IMR-90 (cell line): ENCODE measurements around the gene DHX29. TPM values are rescaled to one million over a fixed set of nuclear protein-coding genes. Genes with fewer than 3 reads are reported as not detected.

Experiments
- ATAC-seq: fragments of 200-7000 bp; cut with Tn5 transposase; 2 replicates; pipeline ENCODE4 v1.9.1; 2020; ENCODE audit warnings: low read depth, mild to moderate bottlenecking, moderate library complexity
- BruUV-seq: library from RNA; stranded (reverse); fragments of 400-500 nt; replicated peaks from 2 replicates; lab custom pipeline; 2021; lab: Mats Ljungman, UMichigan
- CTCF ChIA-PET: fragments of 300-600 bp; formaldehyde crosslinking; extraction: SDS; loops from one replicate; lab custom pipeline; 2021; ENCODE audit warnings: antibody characterized with exemption; lab: Yijun Ruan, JAX
- POLR2A ChIA-PET: fragments of 300-600 bp; sonication (Branson Sonifier 250); formaldehyde crosslinking; loops from one replicate; lab custom pipeline; 2022; ENCODE audit warnings: antibody characterized with exemption; ENCODE audit not compliant: unreplicated experiment; lab: Charles Lee
- DNase-seq: peaks from one replicate; pipeline ENCODE4 v3.0.0; 2013
- H2AFZ ChIP-seq: replicated peaks from 2 replicates; pipeline ENCODE3; 2013; ENCODE audit warnings: low read length, mild to moderate bottlenecking; ENCODE audit not compliant: poor library complexity
- H2AK5ac ChIP-seq: 2 replicates; pipeline ENCODE4 v1.6.1; 2013; ENCODE audit warnings: low read depth, low read length, inconsistent platforms
- H2AK9ac ChIP-seq: replicated peaks from 2 replicates; pipeline ENCODE3; 2013; ENCODE audit warnings: mild to moderate bottlenecking, low read depth, low read length, moderate library complexity; ENCODE audit not compliant: poor library complexity
- H2BK120ac ChIP-seq: 2 replicates; pipeline ENCODE4 v1.6.1; 2013; ENCODE audit warnings: low read depth, low read length, inconsistent platforms
- H2BK15ac ChIP-seq: 3 replicates; pipeline ENCODE4 v1.6.1; 2013; ENCODE audit warnings: low read depth, low read length, inconsistent platforms
- H2BK20ac ChIP-seq: 2 replicates; pipeline ENCODE4 v1.6.1; 2013; ENCODE audit warnings: low read depth, mild to moderate bottlenecking, inconsistent platforms, low read length, moderate library complexity
- H2BK5ac ChIP-seq: 2 replicates; pipeline ENCODE4 v1.6.1; 2013; ENCODE audit warnings: mild to moderate bottlenecking, low read depth, low read length, inconsistent platforms; ENCODE audit not compliant: poor library complexity, severe bottlenecking
- H3K14ac ChIP-seq: replicated peaks from 2 replicates; pipeline ENCODE4 v1.6.1; 2013; ENCODE audit warnings: low read depth, low read length, inconsistent platforms
- H3K18ac ChIP-seq: 2 replicates; pipeline ENCODE4 v1.6.1; 2013; ENCODE audit warnings: low read depth, low read length, control low read depth
- H3K23ac ChIP-seq: 2 replicates; pipeline ENCODE4 v1.6.1; 2013; ENCODE audit warnings: low read depth, low read length, inconsistent platforms
- H3K27ac ChIP-seq: 2 replicates; pipeline ENCODE4 v1.5.1; 2013; ENCODE audit warnings: mild to moderate bottlenecking, control low read depth, low read length; ENCODE audit not compliant: insufficient read depth
- H3K27me3 ChIP-seq: 2 replicates; pipeline ENCODE4 v1.6.1; 2013; ENCODE audit warnings: low read length; ENCODE audit not compliant: control insufficient read depth, insufficient read depth
- H3K36me3 ChIP-seq: 2 replicates; pipeline ENCODE4 v1.6.1; 2013; ENCODE audit warnings: low read length, mixed read lengths; ENCODE audit not compliant: control insufficient read depth, insufficient read depth
- H3K4ac ChIP-seq: 2 replicates; pipeline ENCODE4 v1.6.1; 2013; ENCODE audit warnings: low read depth, low read length, inconsistent platforms
- H3K4me1 ChIP-seq: 2 replicates; pipeline ENCODE4 v1.6.1; 2013; ENCODE audit warnings: low read length, mixed read lengths; ENCODE audit not compliant: control insufficient read depth, insufficient read depth
- H3K4me2 ChIP-seq: 2 replicates; pipeline ENCODE4 v1.6.1; 2013; ENCODE audit warnings: low read depth, mild to moderate bottlenecking, control low read depth, low read length, moderate library complexity
- H3K4me3 ChIP-seq: 2 replicates; pipeline ENCODE4 v1.5.1; 2013; ENCODE audit warnings: low read depth, mild to moderate bottlenecking, control low read depth, low read length, moderate library complexity; ENCODE audit not compliant: insufficient read depth
- H3K56ac ChIP-seq: 2 replicates; pipeline ENCODE4 v1.6.1; 2013; ENCODE audit warnings: low read length, inconsistent platforms; ENCODE audit not compliant: insufficient read depth; ENCODE audit errors: extremely low read depth
- H3K79me1 ChIP-seq, 2 experiments: 2 replicates each; pipeline ENCODE4 v1.6.1; 2013; ENCODE audit warnings: low read length in 2 of 2, inconsistent platforms in 1 of 2, low read depth in 1 of 2
- H3K9ac ChIP-seq: 2 replicates; pipeline ENCODE4 v1.6.1; 2013; ENCODE audit warnings: low read depth, low read length, control low read depth
- H3K9me1 ChIP-seq: 2 replicates; pipeline ENCODE4 v1.6.1; 2013; ENCODE audit warnings: low read length, inconsistent platforms; ENCODE audit not compliant: insufficient read depth
- H3K9me3 ChIP-seq: 2 replicates; pipeline ENCODE4 v1.6.1; 2013; ENCODE audit warnings: low read length; ENCODE audit not compliant: control insufficient read depth, insufficient read depth
- H4K20me1 ChIP-seq: 2 replicates; pipeline ENCODE4 v1.6.1; 2013; ENCODE audit warnings: low read length, inconsistent platforms; ENCODE audit not compliant: insufficient read depth
- H4K5ac ChIP-seq: 2 replicates; pipeline ENCODE4 v1.6.1; 2013; ENCODE audit warnings: mild to moderate bottlenecking, low read depth, low read length, control low read depth
- H4K8ac ChIP-seq, 2 experiments: 2 replicates each; pipeline ENCODE4 v1.6.1; 2013; ENCODE audit warnings: low read depth in 2 of 2, low read length in 2 of 2, control low read depth in 1 of 2, inconsistent platforms in 1 of 2
- H4K91ac ChIP-seq: 2 replicates; pipeline ENCODE4 v1.6.1; 2013; ENCODE audit warnings: low read depth, low read length, inconsistent platforms; ENCODE audit not compliant: insufficient read depth
- CEBPB ChIP-seq: IDR thresholded peaks from 2 replicates; pipeline ENCODE4 v1.6.1; 2012; ENCODE audit warnings: low read depth, low read length, improper control_type of control experiment
- FOS ChIP-seq: fragments of 150-350 bp; IDR thresholded peaks from 2 replicates; pipeline ENCODE4 v1.6.1; 2016; ENCODE audit warnings: low read depth, low read length
- NFE2L2 ChIP-seq: fragments of 150-350 bp; IDR thresholded peaks from 2 replicates; pipeline ENCODE4 v1.6.1; 2016; ENCODE audit warnings: low read depth, mild to moderate bottlenecking, low read length
- POLR2A ChIP-seq: IDR thresholded peaks from 2 replicates; pipeline ENCODE4 v1.6.1; 2012; ENCODE audit warnings: mild to moderate bottlenecking, low read depth, low read length
- RFX5 ChIP-seq: IDR thresholded peaks from 2 replicates; pipeline ENCODE4 v1.8.0; 2012; ENCODE audit warnings: low read depth, mild to moderate bottlenecking, low read length, moderate library complexity
- USF2 ChIP-seq: fragments of 150-350 bp; IDR thresholded peaks from 2 replicates; pipeline ENCODE4 v1.6.1; 2017; ENCODE audit warnings: mild to moderate bottlenecking, antibody characterized with exemption, low read length, low read depth
- WGBS, 2 experiments: methylation state at CpG; one replicate each; pipeline versions ENCODE4 v1.1.5 to v1.1.7; 2013; ENCODE audit warnings: missing lambda C conversion rate in 2 of 2; ENCODE audit not compliant: insufficient read length in 1 of 2; ENCODE audit errors: extremely low coverage in 2 of 2; 5-methylcytosine and 5-hydroxymethylcytosine counted together
- dilution Hi-C: fragments of 300-500 bp; cut with HindIII; formaldehyde crosslinking; loops from one replicate; pipeline ENCODE4 v1.14.3; 2018; ENCODE audit warnings: low sequenced_read_pairs; ENCODE audit not compliant: unreplicated experiment
- in situ Hi-C: fragments of 300-500 bp; cut with MboI; formaldehyde crosslinking; loops from 3 replicates; pipeline ENCODE4 v1.14.3; 2019; ENCODE audit warnings: low sequenced_read_pairs, inconsistent platforms, mixed read lengths
- intact Hi-C: fragments of 100-400 bp; cut with micrococcal nuclease; formaldehyde crosslinking; loops from 2 replicates; pipeline ENCODE4 v1.10.0; 2022
- polyA plus RNA-seq, 3 experiments: library from polyadenylated mRNA; depleted of rRNA; stranded (reverse); fragments of >200 nt; gene quantifications; 2 replicates each; pipeline ENCODE4 v1.2.3, GENCODE V29; 2012; ENCODE audit warnings: low replicate concordance in 1 of 3
- total RNA-seq: library from RNA; depleted of rRNA; stranded (reverse); fragments of >200 nt; gene quantifications from 2 replicates; pipeline ENCODE4 v1.2.3, GENCODE V29; 2012

Gene DHX29
- total and polyA plus RNA-seq, 2 of the 4 experiments (the other 2 are of a cell fraction), result 9.5 to 25.6 TPM

- Histone ChIP-seq H3K4ac (no peak overlapping the region), H3K9ac (no peak overlapping the region), H2AK5ac (no peak overlapping the region), H3K4me1 (no peaks in the 10 kb centered on the region), H4K20me1 (no peaks in the 10 kb centered on the region), H3K56ac (no peak overlapping the region), H2AK9ac (no peak overlapping the region), H3K27me3 (no peaks in the 10 kb centered on the region), H4K91ac (no peak overlapping the region), H4K8ac (no peak overlapping the region), H3K9me3 (peaks cover 8% of the 10 kb centered on the region), H3K27ac (no peak overlapping the region), H2BK5ac (no peak overlapping the region), H2BK15ac (no peak overlapping the region), H2AFZ (no peak overlapping the region), H3K79me1 (peaks cover 13 to 23% of the 10 kb centered on the region in 2 experiments), H2BK120ac (no peak overlapping the region), H4K5ac (no peak overlapping the region), H2BK20ac (no peak overlapping the region), H3K36me3 (peaks cover 39% of the 10 kb centered on the region), H3K4me3 (no peak overlapping the region), H3K23ac (no peak overlapping the region), H3K14ac (no peak overlapping the region), H3K9me1 (no peaks in the 10 kb centered on the region), H3K4me2 (no peak overlapping the region), H3K18ac (no peak overlapping the region)
- CTCF ChIA-PET, result interaction anchor here (0.5 kb wide), 1 partner anchor 174 kb away, joined by 7 read pairs; no protein-coding TSS in a partner anchor
- no CpG with 5 or more reads among the region's 2 CpGs for WGBS, 2 experiments
- intact Hi-C loops (loop anchor here (5.0 kb wide), 1 partner anchor 34 kb away; no protein-coding TSS in a partner anchor), dilution Hi-C loops (no loop called here), in situ Hi-C loops (no loop called here)
- DNase-seq (no peak), ATAC-seq (no peak)
- no TSS peak for BruUV-seq
- TF ChIP-seq NFE2L2, result no peak
- no peak for TF ChIP-seq POLR2A
- TF ChIP-seq CEBPB, result no peak
- no peak for TF ChIP-seq USF2
- TF ChIP-seq RFX5, result no peak
- TF ChIP-seq FOS, result no peak
- POLR2A ChIA-PET, result no interaction called here
These were observed 16.5 kb downstream of the DHX29 start for GRCh38 chr5:55290991-55291390.
